RCC 7860 (cell line): ENCODE data around the gene ZNF84.
A peak's percentile ranks its signal among the peaks of the same experiment; 100 is the strongest.

Source experiments
- DNase-seq: peaks from one replicate; pipeline ENCODE4 v3.0.0-alpha.2; 2015; ENCODE audit warnings: low spot score
- FAIRE-seq: peaks from 2 replicates; lab custom pipeline; 2012; peaks lifted over from hg19 to GRCh38; lab: Jason Lieb, UNC

The ZNF84 gene

GRCh38 chr12:133037207-133038005 lies at the start of gene ZNF84:
Gene ZNF84, plus strand, starts transcription at chr12:133037509. Its CDS starts 3,959 bp downstream, at chr12:133041468.
- DNase-seq (peak; percentile 95), FAIRE-seq (peak; percentile 75)

GRCh38 chr12:132998741-132999140 lies 38.6 kb upstream of the ZNF84 start:
- DNase-seq (no peak), FAIRE-seq (no peak)

GRCh38 chr12:133010657-133011297 lies 26.5 kb upstream of the ZNF84 start:
- FAIRE-seq: no peak
- DNase-seq: no peak

GRCh38 chr12:133023566-133023965 lies 13.7 kb upstream of the ZNF84 start:
- peak; percentile 15 for DNase-seq
- no peak for FAIRE-seq

- FAIRE-seq: peak; percentile 81
Measured at GRCh38 chr12:133026996-133027395, 10.3 kb upstream of the ZNF84 start.

GRCh38 chr12:133038118-133038709 lies 905 bp downstream of the ZNF84 start:
- FAIRE-seq: no peak

More at GRCh38 chr12:133026996-133027395, 10.3 kb upstream of the ZNF84 start:
- peak; percentile 72 for DNase-seq

GRCh38 chr12:133046698-133047097 lies 9.4 kb downstream of the ZNF84 start:
- FAIRE-seq: peak; percentile 53

More at GRCh38 chr12:133038118-133038709, 905 bp downstream of the ZNF84 start:
- DNase-seq: no peak

GRCh38 chr12:133057446-133057845 lies 20.1 kb downstream of the ZNF84 start:
- DNase-seq (no peak), FAIRE-seq (no peak)

More at GRCh38 chr12:133046698-133047097, 9.4 kb downstream of the ZNF84 start:
- no peak for DNase-seq

- no peak for DNase-seq
- FAIRE-seq: no peak
Measured at GRCh38 chr12:133058203-133059113, 21.1 kb downstream of the ZNF84 start.

GRCh38 chr12:133061954-133062353 lies 24.6 kb downstream of the ZNF84 start:
- no peak for FAIRE-seq
- DNase-seq: no peak

- FAIRE-seq (no peak), DNase-seq (no peak)
Measured at GRCh38 chr12:133063556-133063955, 26.2 kb downstream of the ZNF84 start.

- FAIRE-seq (no peak), DNase-seq (no peak)
Measured at GRCh38 chr12:133073836-133074235, 36.5 kb downstream of the ZNF84 start.

GRCh38 chr12:133080026-133080367 lies 42.7 kb downstream of the ZNF84 start:
- FAIRE-seq (peak; percentile 73), DNase-seq (peak; percentile 95)

GRCh38 chr12:133080368-133081158 lies 43.3 kb downstream of the ZNF84 start, which contains the start of gene ZNF140:
Gene ZNF140, plus strand, starts transcription at chr12:133080923. Its CDS starts 398 bp downstream, at chr12:133081321.
- FAIRE-seq (no peak), DNase-seq (peak; percentile 81)

GRCh38 chr12:133081159-133081780 lies 44.0 kb downstream of the ZNF84 start:
- DNase-seq (no peak), FAIRE-seq (no peak)

- no peak for DNase-seq
Measured at GRCh38 chr12:133083345-133083744, 46.0 kb downstream of the ZNF84 start.

GRCh38 chr12:133105620-133106019 lies 68.3 kb downstream of the ZNF84 start:
- no peak for DNase-seq

More at GRCh38 chr12:133083345-133083744, 46.0 kb downstream of the ZNF84 start:
- FAIRE-seq: no peak

GRCh38 chr12:133106253-133106652 lies 68.9 kb downstream of the ZNF84 start:
- FAIRE-seq (no peak), DNase-seq (no peak)

More at GRCh38 chr12:133105620-133106019, 68.3 kb downstream of the ZNF84 start:
- FAIRE-seq: no peak

GRCh38 chr12:133107121-133107520 lies 69.8 kb downstream of the ZNF84 start:
- FAIRE-seq (no peak), DNase-seq (no peak)
